Calu3 (cell line): ENCODE measurements around the gene PPP1R16B. TPM values are rescaled to one million over a fixed set of nuclear protein-coding genes. Genes with fewer than 3 reads are reported as not detected.

ENCODE experiments used
- BruUV-seq: library from RNA; stranded (reverse); fragments of 400-500 nt; replicated peaks from 2 replicates; lab custom pipeline; 2021; lab: Mats Ljungman, UMichigan
- CTCF ChIA-PET: fragments of 300-600 bp; sonication (Branson Sonifier 250); formaldehyde crosslinking; loops from one replicate; lab custom pipeline; 2022; ENCODE audit warnings: antibody characterized with exemption; lab: Charles Lee
- DNase-seq: peaks from one replicate; pipeline ENCODE4 v3.0.0; 2022
- H3K27ac Mint-ChIP-seq: one replicate; pipeline ENCODE4 v1.8.0; 2022; ENCODE audit warnings: mixed read lengths; ENCODE audit not compliant: unreplicated experiment
- H3K27me3 Mint-ChIP-seq: one replicate; pipeline ENCODE4 v1.8.0; 2022; ENCODE audit warnings: mixed read lengths; ENCODE audit not compliant: unreplicated experiment
- H3K36me3 Mint-ChIP-seq: one replicate; pipeline ENCODE4 v1.8.0; 2022; ENCODE audit warnings: mild to moderate bottlenecking, moderate library complexity, mixed read lengths; ENCODE audit not compliant: insufficient read depth, unreplicated experiment
- H3K4me1 Mint-ChIP-seq: one replicate; pipeline ENCODE4 v1.8.0; 2022; ENCODE audit warnings: mild to moderate bottlenecking, low read depth, mixed read lengths; ENCODE audit not compliant: unreplicated experiment
- H3K4me3 Mint-ChIP-seq: one replicate; pipeline ENCODE4 v1.8.0; 2022; ENCODE audit warnings: mild to moderate bottlenecking, low read depth, moderate library complexity, mixed read lengths; ENCODE audit not compliant: unreplicated experiment
- H3K9me3 Mint-ChIP-seq: one replicate; pipeline ENCODE4 v1.8.0; 2022; ENCODE audit warnings: low read depth, mixed read lengths; ENCODE audit not compliant: unreplicated experiment
- intact Hi-C: fragments of 100-400 bp; cut with micrococcal nuclease; formaldehyde crosslinking; loops from one replicate; pipeline ENCODE4 v1.10.0; 2022; ENCODE audit not compliant: unreplicated experiment
- total RNA-seq: library from RNA; stranded (reverse); gene quantifications from 2 replicates; pipeline ENCODE4 v1.2.3, GENCODE V29; 2022
- TF ChIP-seq, protein P1 (sequence below): fragments of 200-600 bp; IDR thresholded peaks from one replicate; pipeline ENCODE4 v1.8.0; 2022; ENCODE audit warnings: antibody characterized with exemption; ENCODE audit not compliant: unreplicated experiment

The PPP1R16B gene
- total RNA-seq, 1 experiment from 2014 or later, result not detected

DNA sequence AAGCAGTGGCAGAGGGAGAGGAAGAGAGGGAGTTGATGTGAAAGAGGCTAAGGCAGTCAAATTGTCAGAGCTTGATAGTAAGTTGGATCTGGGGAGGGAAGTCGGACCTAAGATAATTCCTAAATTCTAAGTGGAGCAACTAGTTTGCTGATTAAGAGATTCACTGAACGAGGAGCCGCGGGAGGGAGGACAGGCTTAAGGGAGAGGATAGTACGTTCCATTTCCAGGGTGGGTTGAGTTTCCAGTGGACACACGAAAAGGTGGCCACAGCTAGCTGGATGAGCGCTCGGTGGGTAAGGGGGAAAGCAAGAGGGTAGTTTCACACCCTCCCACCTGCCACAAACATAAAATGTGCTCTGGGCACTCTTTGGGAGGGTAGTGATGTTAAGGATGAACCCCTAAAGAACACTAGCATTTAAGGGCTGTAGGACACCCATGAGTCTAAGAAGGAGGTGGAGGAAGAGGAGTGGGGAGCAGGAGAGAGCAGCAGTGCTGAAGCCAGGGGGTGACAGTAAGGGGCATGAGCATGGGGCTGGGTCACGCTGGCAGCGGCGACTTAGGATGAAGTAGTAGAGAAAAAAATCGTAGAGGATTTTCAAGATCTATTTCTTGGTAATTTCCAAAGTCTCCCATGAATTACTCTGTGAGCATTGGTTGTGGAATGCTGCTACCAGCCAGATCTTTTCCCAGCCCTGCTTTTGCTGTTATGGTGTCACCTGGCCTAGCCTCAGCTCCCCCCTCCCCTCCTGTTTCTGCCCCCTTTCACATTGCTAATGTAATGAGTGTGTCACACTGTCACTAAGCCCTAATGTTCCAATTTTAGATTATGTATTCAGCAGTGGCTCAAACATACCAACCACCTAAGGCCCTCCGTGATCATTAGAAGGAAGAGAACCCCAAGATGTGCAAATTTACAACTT is 35.9 kb upstream of the PPP1R16B start:
- no TSS peak for BruUV-seq
- intact Hi-C loops, result loop anchor here (10.0 kb wide), 1 partner anchor 105 kb away; no protein-coding TSS in a partner anchor
- Mint-ChIP-seq H3K9me3 (no peaks in the 10 kb centered on the region), H3K27me3 (no peaks in the 10 kb centered on the region), H3K4me3 (no peak overlapping the region), H3K36me3 (peaks cover 41% of the 10 kb centered on the region), H3K27ac (no peak overlapping the region), H3K4me1 (peaks cover 8% of the 10 kb centered on the region)
- DNase-seq, result no peak
- TF ChIP-seq, protein P1, sequence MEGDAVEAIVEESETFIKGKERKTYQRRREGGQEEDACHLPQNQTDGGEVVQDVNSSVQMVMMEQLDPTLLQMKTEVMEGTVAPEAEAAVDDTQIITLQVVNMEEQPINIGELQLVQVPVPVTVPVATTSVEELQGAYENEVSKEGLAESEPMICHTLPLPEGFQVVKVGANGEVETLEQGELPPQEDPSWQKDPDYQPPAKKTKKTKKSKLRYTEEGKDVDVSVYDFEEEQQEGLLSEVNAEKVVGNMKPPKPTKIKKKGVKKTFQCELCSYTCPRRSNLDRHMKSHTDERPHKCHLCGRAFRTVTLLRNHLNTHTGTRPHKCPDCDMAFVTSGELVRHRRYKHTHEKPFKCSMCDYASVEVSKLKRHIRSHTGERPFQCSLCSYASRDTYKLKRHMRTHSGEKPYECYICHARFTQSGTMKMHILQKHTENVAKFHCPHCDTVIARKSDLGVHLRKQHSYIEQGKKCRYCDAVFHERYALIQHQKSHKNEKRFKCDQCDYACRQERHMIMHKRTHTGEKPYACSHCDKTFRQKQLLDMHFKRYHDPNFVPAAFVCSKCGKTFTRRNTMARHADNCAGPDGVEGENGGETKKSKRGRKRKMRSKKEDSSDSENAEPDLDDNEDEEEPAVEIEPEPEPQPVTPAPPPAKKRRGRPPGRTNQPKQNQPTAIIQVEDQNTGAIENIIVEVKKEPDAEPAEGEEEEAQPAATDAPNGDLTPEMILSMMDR, result no peak
- CTCF ChIA-PET, result interaction anchor here (0.7 kb wide), 1 partner anchor 132 kb away, joined by 3 read pairs; no protein-coding TSS in a partner anchor

DNA sequence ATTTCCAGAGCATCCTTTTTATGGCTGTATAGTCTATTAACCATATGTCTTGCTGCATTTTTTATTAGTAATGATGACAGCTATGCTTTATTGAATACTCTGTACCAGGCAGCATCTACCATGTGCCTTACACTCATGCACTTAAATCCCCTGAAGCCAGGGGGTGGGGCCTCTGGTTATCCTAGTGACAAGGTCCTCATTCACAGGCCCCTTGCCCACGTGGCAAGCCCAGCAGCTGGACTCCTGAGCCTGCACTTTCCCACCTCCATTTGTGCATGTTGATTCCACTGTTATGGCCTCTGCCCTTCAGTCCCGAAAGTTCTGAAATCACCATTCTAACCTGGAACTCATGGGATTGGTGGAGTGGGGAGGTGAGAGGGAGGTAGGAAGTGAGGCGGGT is 35.0 kb upstream of the PPP1R16B start:
- peaks cover 36% of the 10 kb centered on the region for H3K36me3 Mint-ChIP-seq
- TF ChIP-seq, protein P1, result no peak
- H3K27me3 Mint-ChIP-seq, result no peaks in the 10 kb centered on the region
- H3K27ac Mint-ChIP-seq, result no peak overlapping the region
- no peaks in the 10 kb centered on the region for H3K4me1 Mint-ChIP-seq
- BruUV-seq, result no TSS peak
- DNase-seq, result no peak
- CTCF ChIA-PET, result interaction anchor here (0.5 kb wide), 1 partner anchor 9 kb away, joined by 4 read pairs; no protein-coding TSS in a partner anchor
- no peak overlapping the region for H3K4me3 Mint-ChIP-seq
- H3K9me3 Mint-ChIP-seq, result no peaks in the 10 kb centered on the region
- intact Hi-C loops, result no loop called here

DNA sequence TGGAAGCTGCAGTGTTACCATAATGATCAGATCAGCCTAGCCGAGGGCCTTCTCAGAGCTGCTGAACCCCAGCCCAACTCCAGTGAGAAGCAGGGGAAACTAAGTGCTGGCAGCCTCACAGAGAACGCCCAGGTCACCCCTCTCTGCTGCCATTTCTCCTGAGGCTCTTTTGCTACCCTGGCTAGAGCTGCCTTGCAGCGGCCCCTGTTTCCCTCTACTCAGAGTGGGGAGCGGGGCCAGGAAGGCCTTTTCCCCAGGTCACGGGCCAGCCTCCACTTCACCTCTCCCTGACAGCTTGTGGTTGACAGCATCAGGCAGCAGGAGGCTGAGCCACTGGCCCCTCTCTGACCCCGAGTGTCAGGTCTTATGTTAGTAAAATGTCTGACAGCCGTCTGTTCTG is 34.5 kb upstream of the PPP1R16B start:
- no peaks in the 10 kb centered on the region for H3K27me3 Mint-ChIP-seq
- TF ChIP-seq, protein P1, result no peak
- intact Hi-C loops, result no loop called here
- no peak overlapping the region for H3K4me3 Mint-ChIP-seq
- no peaks in the 10 kb centered on the region for H3K4me1 Mint-ChIP-seq
- CTCF ChIA-PET, result interaction anchor here (0.5 kb wide), 1 partner anchor 9 kb away, joined by 4 read pairs; no protein-coding TSS in a partner anchor
- BruUV-seq, result no TSS peak
- H3K9me3 Mint-ChIP-seq, result no peaks in the 10 kb centered on the region
- no peak for DNase-seq
- no peak overlapping the region for H3K27ac Mint-ChIP-seq
- H3K36me3 Mint-ChIP-seq, result peaks cover 36% of the 10 kb centered on the region

DNA sequence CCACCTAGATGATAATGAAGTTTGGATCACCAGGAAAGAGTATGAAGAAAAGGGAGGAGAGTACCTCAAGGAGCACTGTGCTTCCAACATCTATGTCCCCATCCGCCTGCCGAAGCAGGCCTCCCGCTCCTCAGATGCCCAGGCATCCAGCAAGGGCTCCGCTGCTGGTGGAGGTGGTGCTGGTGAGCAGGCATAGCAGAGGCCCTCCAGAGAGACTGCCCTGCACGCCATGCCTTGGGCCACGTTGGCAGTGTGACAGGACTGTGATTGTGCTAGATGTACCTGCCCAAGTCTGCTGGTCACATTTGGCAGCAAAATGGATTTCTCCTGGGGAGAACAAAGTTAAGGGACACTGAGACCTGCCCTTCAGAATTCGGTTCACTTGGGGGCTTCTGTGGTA is 33.9 kb upstream of the PPP1R16B start:
- Mint-ChIP-seq H3K27ac (no peak overlapping the region), H3K27me3 (no peaks in the 10 kb centered on the region), H3K4me1 (no peaks in the 10 kb centered on the region), H3K36me3 (peaks cover 36% of the 10 kb centered on the region), H3K9me3 (no peaks in the 10 kb centered on the region), H3K4me3 (no peak overlapping the region)
- intact Hi-C loops, result no loop called here
- TF ChIP-seq, protein P1, result no peak
- no TSS peak for BruUV-seq
- CTCF ChIA-PET, result no interaction called here
- no peak for DNase-seq
